NCI-H748 (cell line): Measurements from ENCODE around the gene CTNNA3.

ENCODE experiments used
- DNase-seq: peaks from one replicate; lab custom pipeline; 2025; ENCODE audit not compliant: unreplicated experiment; lab: John Stamatoyannopoulos, UW

The CTNNA3 gene

GRCh38 chr10:66695046-66695445, 1000.9 kb downstream of the CTNNA3 start:
- DNase-seq: no peak

- DNase-seq: no peak
These were observed 1011.4 kb downstream of the CTNNA3 start for GRCh38 chr10:66684581-66684980.

GRCh38 chr10:66680886-66681285, 1015.1 kb downstream of the CTNNA3 start:
- no peak for DNase-seq

GRCh38 chr10:66678521-66678920, 1017.5 kb downstream of the CTNNA3 start:
- no peak for DNase-seq

GRCh38 chr10:66673071-66673470, 1022.9 kb downstream of the CTNNA3 start:
- DNase-seq: no peak

- no peak for DNase-seq
These were observed 1024.4 kb downstream of the CTNNA3 start for GRCh38 chr10:66671562-66671961.

GRCh38 chr10:66671064-66671463, 1024.9 kb downstream of the CTNNA3 start:
- no peak for DNase-seq

GRCh38 chr10:66656499-66656898, 1039.5 kb downstream of the CTNNA3 start:
- DNase-seq: no peak

- DNase-seq: no peak
These were observed 1041.1 kb downstream of the CTNNA3 start for GRCh38 chr10:66654861-66655260.

GRCh38 chr10:66651308-66652082, 1044.5 kb downstream of the CTNNA3 start:
- no peak for DNase-seq

- no peak for DNase-seq
These were observed 1046.4 kb downstream of the CTNNA3 start for GRCh38 chr10:66649626-66650025.

- no peak for DNase-seq
These were observed 1053.8 kb downstream of the CTNNA3 start for GRCh38 chr10:66642217-66642616.

GRCh38 chr10:66639371-66639770, 1056.6 kb downstream of the CTNNA3 start:
- no peak for DNase-seq

GRCh38 chr10:66637273-66638036, 1058.5 kb downstream of the CTNNA3 start:
- no peak for DNase-seq

- DNase-seq: no peak
These were observed 1066.0 kb downstream of the CTNNA3 start for GRCh38 chr10:66629996-66630395.

- peak; percentile 1 for DNase-seq
These were observed 1068.8 kb downstream of the CTNNA3 start for GRCh38 chr10:66627156-66627555.

GRCh38 chr10:66625709-66626590, 1070.0 kb downstream of the CTNNA3 start:
- peak; percentile 53 for DNase-seq

GRCh38 chr10:66622050-66622449, 1073.9 kb downstream of the CTNNA3 start:
- no peak for DNase-seq

- DNase-seq: no peak
These were observed 1091.8 kb downstream of the CTNNA3 start for GRCh38 chr10:66604195-66604594.

- DNase-seq: no peak
These were observed 1104.1 kb downstream of the CTNNA3 start for GRCh38 chr10:66591865-66592264.

GRCh38 chr10:66587680-66588050, 1108.3 kb downstream of the CTNNA3 start:
- DNase-seq: no peak
